Breast epithelium (tissue), 3 donors: Measurements from ENCODE around the gene CAT.

Source experiments
- POLR2A ChIP-seq: fragments of 450-650 bp; IDR thresholded peaks from one replicate; pipeline ENCODE4 v1.6.1; 2016; ENCODE audit warnings: antibody characterized with exemption, mild to moderate bottlenecking, moderate library complexity
- POLR2AphosphoS5 ChIP-seq, 3 donors: sonication (generic); formaldehyde crosslinking; IDR thresholded peaks; one replicate each; pipeline ENCODE4 v1.6.1; 2017; ENCODE audit warnings: antibody characterized with exemption in 3 of 3
- TF ChIP-seq, protein P1 (sequence below), 3 donors: fragments of 450-650 bp; IDR thresholded peaks; one replicate each; pipeline ENCODE4 v1.5.1; 2016 to 2017; ENCODE audit warnings: antibody characterized with exemption in 3 of 3, mild to moderate bottlenecking in 3 of 3, moderate library complexity in 3 of 3

DNA sequence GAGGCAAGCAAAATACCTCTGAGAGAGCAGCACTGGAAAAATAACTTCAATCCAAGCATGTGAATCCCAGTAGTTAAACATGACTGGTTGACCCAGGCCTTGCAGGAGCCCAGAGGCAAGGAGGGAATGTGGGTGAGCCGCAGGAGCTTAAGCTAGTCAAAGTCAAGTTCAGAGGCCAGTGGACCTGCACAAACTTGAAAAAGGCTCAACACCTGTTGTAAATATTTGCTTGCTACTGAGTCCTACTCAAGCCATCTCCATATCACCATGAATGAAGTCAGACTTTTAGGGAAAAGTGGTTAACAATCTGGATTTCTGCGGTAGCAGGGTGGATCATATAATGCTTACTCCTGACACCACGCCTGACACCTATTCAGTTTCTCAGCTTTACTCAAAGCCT, 4.8 kb upstream of the CAT start:
- TF ChIP-seq POLR2AphosphoS5 (IDR thresholded peaks at IDR 0.05) (no peak), POLR2A (no peak)
- TF ChIP-seq, protein P1, sequence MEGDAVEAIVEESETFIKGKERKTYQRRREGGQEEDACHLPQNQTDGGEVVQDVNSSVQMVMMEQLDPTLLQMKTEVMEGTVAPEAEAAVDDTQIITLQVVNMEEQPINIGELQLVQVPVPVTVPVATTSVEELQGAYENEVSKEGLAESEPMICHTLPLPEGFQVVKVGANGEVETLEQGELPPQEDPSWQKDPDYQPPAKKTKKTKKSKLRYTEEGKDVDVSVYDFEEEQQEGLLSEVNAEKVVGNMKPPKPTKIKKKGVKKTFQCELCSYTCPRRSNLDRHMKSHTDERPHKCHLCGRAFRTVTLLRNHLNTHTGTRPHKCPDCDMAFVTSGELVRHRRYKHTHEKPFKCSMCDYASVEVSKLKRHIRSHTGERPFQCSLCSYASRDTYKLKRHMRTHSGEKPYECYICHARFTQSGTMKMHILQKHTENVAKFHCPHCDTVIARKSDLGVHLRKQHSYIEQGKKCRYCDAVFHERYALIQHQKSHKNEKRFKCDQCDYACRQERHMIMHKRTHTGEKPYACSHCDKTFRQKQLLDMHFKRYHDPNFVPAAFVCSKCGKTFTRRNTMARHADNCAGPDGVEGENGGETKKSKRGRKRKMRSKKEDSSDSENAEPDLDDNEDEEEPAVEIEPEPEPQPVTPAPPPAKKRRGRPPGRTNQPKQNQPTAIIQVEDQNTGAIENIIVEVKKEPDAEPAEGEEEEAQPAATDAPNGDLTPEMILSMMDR (IDR thresholded peaks at IDR 0.05): no peak
